Measurements from ENCODE around the gene OR2C3.

Gene OR2C3

GRCh38 chr1:247551721-247552120 lies 15.5 kb upstream of the OR2C3 start:
- Histone ChIP-seq H3K4me3 (ENCODE audit: low read depth, low read length) (no peak overlapping the region), H3K27ac (ENCODE audit: extremely low read depth, low read depth, low read length) (no peak overlapping the region), H3K4me1 (ENCODE audit: control insufficient read depth, insufficient read depth, low read length) (no peaks in the 10 kb centered on the region), H3K9me3 (ENCODE audit: control insufficient read depth, insufficient read depth, low read depth, low read length) (no peaks in the 10 kb centered on the region), H3K36me3 (ENCODE audit: control insufficient read depth in 2 of 2, insufficient read depth in 1 of 2, low read length in 2 of 2) (no peaks in the 10 kb centered on the region)
- ChIA-PET POLR2A (no interaction called here), CTCF (no interaction called here)
- no peak for TF ChIP-seq SCRT1 (tag by site-specific recombination; IDR thresholded peaks at IDR 0.05; ENCODE audit: borderline replicate concordance)
- TF ChIP-seq, protein P1, sequence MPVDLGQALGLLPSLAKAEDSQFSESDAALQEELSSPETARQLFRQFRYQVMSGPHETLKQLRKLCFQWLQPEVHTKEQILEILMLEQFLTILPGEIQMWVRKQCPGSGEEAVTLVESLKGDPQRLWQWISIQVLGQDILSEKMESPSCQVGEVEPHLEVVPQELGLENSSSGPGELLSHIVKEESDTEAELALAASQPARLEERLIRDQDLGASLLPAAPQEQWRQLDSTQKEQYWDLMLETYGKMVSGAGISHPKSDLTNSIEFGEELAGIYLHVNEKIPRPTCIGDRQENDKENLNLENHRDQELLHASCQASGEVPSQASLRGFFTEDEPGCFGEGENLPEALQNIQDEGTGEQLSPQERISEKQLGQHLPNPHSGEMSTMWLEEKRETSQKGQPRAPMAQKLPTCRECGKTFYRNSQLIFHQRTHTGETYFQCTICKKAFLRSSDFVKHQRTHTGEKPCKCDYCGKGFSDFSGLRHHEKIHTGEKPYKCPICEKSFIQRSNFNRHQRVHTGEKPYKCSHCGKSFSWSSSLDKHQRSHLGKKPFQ (tag by site-specific recombination; IDR thresholded peaks at IDR 0.05): no peak
- TF ChIP-seq ELK4 (IDR thresholded peaks at IDR 0.05; ENCODE audit: borderline replicate concordance, low read depth, low read length): no peak
- TF ChIP-seq ZNF513 (tag by site-specific recombination; IDR thresholded peaks at IDR 0.05): no peak
- TF ChIP-seq SP2 (tag by site-specific recombination; IDR thresholded peaks at IDR 0.05): no peak
- no peak for TF ChIP-seq ZNF133 (tag by site-specific recombination; IDR thresholded peaks at IDR 0.05)
- no peak for TF ChIP-seq ZNF121 (tag by site-specific recombination; IDR thresholded peaks at IDR 0.05)
- no peak for TF ChIP-seq WT1 (tag by site-specific recombination; IDR thresholded peaks at IDR 0.05)
- TF ChIP-seq BCL11B (tag by site-specific recombination; IDR thresholded peaks at IDR 0.05; ENCODE audit: low read depth): no peak
- TF ChIP-seq PRDM6 (tag by site-specific recombination; IDR thresholded peaks at IDR 0.05): no peak
- TF ChIP-seq, protein P2, sequence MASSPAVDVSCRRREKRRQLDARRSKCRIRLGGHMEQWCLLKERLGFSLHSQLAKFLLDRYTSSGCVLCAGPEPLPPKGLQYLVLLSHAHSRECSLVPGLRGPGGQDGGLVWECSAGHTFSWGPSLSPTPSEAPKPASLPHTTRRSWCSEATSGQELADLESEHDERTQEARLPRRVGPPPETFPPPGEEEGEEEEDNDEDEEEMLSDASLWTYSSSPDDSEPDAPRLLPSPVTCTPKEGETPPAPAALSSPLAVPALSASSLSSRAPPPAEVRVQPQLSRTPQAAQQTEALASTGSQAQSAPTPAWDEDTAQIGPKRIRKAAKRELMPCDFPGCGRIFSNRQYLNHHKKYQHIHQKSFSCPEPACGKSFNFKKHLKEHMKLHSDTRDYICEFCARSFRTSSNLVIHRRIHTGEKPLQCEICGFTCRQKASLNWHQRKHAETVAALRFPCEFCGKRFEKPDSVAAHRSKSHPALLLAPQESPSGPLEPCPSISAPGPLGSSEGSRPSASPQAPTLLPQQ (tag by site-specific recombination; IDR thresholded peaks at IDR 0.05): no peak
- no peak for TF ChIP-seq ZBTB8A (tag by site-specific recombination; IDR thresholded peaks at IDR 0.05)
- TF ChIP-seq ZSCAN30 (tag by site-specific recombination; IDR thresholded peaks at IDR 0.05): no peak
- TF ChIP-seq KLF16 (tag by site-specific recombination; IDR thresholded peaks at IDR 0.05): no peak
- no peak for TF ChIP-seq GLI4 (tag by site-specific recombination; IDR thresholded peaks at IDR 0.05)

DNA sequence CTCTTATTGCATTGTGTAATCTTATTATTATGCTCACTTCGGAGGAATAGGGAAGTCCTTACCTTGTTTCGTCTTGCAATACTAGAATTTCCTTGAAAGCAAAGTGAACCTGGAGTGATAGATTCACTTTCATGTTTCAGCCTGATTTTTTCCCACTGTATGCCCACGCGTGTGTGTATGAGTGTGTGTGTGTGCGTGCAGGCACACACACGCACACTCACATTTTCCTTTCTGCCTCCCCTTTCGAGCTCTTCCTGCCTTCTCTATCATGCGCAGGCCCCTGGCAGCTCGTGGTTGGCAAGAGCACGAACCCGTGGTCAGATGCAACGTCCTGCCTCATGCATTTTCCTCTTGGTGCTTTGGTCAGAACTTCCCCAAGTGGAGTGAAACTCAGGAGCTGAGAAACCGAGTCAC lies 12.5 kb upstream of the OR2C3 start, which contains the start of gene GCSAML:
Gene GCSAML, plus strand, starts transcription at position 366 of the 414 bp plus-strand sequence. CDS start 58 bp downstream, outside the sequence.
- POLR2A ChIA-PET: no interaction called here
- no peak within 1 kb of the TSS for H3K27ac ChIP-seq (ENCODE audit: extremely low read depth, low read depth, low read length)
- H3K9me3 ChIP-seq (ENCODE audit: control insufficient read depth, insufficient read depth, low read depth, low read length): no peaks in the 10 kb centered on the region
- no peak for TF ChIP-seq ZNF292 (tag by site-specific recombination; IDR thresholded peaks at IDR 0.05; ENCODE audit: borderline replicate concordance, low read depth)
- no peak for TF ChIP-seq ZNF654 (tag by site-specific recombination; IDR thresholded peaks at IDR 0.05; ENCODE audit: low read depth)
- TF ChIP-seq PBX3 (CRISPR knock-in tag; IDR thresholded peaks at IDR 0.05): no peak
- TF ChIP-seq ZNF239 (tag by site-specific recombination; IDR thresholded peaks at IDR 0.05): no peak
- no peak for TF ChIP-seq ZFP37 (tag by site-specific recombination; IDR thresholded peaks at IDR 0.05)
- no peak for TF ChIP-seq ZNF488 (tag by site-specific recombination; IDR thresholded peaks at IDR 0.05)
- TF ChIP-seq ZNF341 (tag by site-specific recombination; IDR thresholded peaks at IDR 0.05; ENCODE audit: low read depth): no peak
- no peak for TF ChIP-seq ZBTB7A (tag by site-specific recombination; IDR thresholded peaks at IDR 0.05; ENCODE audit: low read depth)
- H3K4me3 ChIP-seq (ENCODE audit: low read depth, low read length): no peak within 1 kb of the TSS
- H3K36me3 ChIP-seq (ENCODE audit: control insufficient read depth in 2 of 2, insufficient read depth in 1 of 2, low read length in 2 of 2): no peaks in the 10 kb centered on the region
- CTCF ChIA-PET: no interaction called here
- no peaks in the 10 kb centered on the region for H3K4me1 ChIP-seq (ENCODE audit: control insufficient read depth, insufficient read depth, low read length)

All from HEK293 (cell line).